ENCODE results near the gene PRLH.

Gene PRLH

DNA sequence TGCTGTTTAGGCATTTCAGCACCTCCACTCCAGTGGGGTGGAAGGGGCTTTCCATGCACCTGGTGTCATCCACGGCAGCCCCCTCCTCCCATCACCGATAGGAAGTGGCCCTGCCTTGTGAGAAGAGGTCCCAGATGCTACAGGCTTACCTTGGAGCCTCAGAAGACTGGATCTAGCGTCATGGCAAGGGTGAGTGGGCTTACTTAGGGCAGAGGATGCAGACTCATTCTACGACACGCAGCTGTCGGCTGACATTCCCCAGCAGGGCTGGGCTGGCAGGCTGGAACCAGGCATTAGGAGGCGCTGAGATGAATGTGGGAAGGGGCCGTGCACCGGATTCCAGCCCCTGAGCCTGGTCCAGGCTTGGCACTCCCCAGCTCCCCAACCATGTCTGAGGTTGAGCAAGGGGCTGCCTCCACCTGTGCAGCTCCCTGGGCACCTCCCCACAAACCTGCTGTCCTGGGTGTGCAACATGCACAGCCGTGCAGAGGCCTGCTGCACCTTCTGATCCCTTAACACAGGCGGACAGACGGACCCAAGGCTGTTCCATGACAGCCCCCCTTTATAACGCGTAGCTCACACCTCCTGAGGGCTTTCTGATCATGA, 1.7 kb upstream of the PRLH start:
- DNase-seq (ENCODE audit: low read depth in 1 of 2, low spot score in 1 of 2) = no peak

DNA sequence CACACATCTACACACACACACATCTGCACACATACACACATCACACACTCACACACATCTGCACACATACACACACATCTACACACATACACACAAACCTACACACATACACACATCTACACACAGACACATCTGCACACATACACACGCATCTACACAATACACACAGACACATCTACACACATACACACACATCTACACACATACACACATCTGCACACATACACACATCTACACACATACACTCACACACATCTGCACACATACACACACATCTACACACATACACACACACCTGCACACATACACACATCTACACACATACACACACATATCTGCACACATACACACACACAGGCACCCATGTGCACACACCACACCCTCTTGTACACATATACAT, 400 bp upstream of the PRLH start:
- no peak for DNase-seq (ENCODE audit: low read depth in 1 of 2, low spot score in 1 of 2)

- no peak for DNase-seq (ENCODE audit: low read depth in 1 of 2, low spot score in 1 of 2)
Measured at GRCh38 chr2:237567276-237568029, 1.1 kb downstream of the PRLH start.

DNA sequence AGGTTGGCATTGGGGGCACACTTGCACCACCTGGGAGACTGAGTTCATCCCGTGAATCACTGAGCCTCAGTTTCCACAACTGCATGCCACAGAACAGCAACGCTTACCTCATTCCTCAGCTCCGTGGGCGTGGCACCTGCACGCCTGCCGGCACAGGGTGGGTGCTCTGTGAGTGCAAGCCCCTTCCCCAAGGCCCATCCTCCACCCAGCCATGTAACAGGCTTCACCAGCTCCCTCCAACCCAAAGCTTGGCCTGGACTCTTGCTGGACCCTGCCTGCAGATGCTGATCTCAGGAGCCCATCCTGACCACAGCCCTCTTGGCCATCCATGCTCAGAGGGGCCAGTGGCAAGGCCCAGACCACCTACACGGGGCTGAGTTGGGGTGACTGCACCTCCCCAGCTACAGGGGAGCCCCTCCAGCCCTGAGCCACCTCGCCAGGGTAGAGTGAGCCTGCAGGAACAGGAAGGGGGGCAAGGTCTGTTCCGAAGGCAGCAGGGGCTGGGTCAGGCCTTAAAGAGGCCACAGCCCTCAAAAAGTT, 1.8 kb downstream of the PRLH start:
- no peak for DNase-seq (ENCODE audit: low read depth in 1 of 2, low spot score in 1 of 2)

GRCh38 chr2:237569041-237569440, 2.7 kb downstream of the PRLH start:
- no peak for DNase-seq (ENCODE audit: low read depth in 1 of 2, low spot score in 1 of 2)

GRCh38 chr2:237569896-237570295, 3.5 kb downstream of the PRLH start:
- no peak for DNase-seq (ENCODE audit: low read depth in 1 of 2, low spot score in 1 of 2)

GRCh38 chr2:237570776-237571335, 4.5 kb downstream of the PRLH start:
- DNase-seq (ENCODE audit: low read depth in 1 of 2, low spot score in 1 of 2) = no peak

DNA sequence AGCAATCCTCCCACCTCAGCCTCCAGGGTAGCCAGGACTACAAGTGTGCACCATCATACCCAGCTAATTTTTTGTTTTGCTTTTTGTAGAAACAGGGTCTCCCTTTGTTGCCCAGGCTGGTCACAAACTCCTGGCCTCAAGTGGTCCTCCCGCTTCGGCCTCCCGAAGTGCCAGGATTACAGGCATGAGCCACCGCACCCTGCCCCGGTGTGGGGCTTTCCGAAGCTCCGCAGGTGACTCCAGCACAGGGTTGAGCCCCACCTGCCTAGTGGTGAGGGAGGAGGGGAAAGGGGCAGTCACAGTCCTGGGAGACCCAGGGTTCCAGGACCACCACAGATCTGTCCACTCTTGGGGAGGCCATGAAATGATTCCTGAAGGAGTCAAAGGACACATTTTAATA, 5.2 kb downstream of the PRLH start:
- no peak for DNase-seq (ENCODE audit: low read depth in 1 of 2, low spot score in 1 of 2)

DNA sequence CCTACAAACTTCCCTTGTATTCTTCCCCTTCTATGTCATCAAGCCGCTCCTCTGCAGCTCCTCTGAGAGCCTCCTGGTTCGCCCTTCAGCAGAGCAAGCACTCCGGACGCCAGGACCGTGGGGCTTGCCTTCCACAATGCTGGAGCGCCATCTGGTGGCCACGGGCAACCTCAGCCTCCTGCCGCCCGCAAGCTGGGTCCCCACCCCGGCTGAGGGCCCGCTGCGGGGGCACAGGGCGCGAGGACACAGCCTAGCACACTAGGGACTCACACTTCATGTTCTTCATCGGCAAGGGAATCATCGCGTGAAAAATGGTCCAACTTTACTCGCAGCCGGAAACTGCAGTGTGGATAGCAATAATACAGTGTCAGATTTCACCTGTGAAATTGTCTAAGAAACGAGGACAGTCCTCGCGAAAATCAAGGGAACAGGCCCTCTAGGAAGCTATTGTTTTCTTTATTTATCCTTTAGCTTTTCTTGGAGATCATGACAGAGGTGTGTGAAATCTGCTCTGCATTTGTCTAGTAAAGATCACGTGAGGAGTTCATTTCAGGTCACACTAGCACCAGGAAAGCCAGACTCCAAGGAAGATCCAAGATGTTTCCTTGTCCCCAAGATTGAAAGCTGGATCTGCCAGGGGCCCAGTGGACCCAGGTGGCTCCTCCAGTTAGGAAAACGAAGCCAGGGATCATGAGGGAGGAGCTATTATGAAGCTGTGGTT, 5.8 kb downstream of the PRLH start:
- DNase-seq (ENCODE audit: low read depth in 1 of 2, low spot score in 1 of 2) = peak; percentile 71 to 86

GRCh38 chr2:237572742-237573101, 6.3 kb downstream of the PRLH start:
- no peak for DNase-seq (ENCODE audit: low read depth in 1 of 2, low spot score in 1 of 2)

DNA sequence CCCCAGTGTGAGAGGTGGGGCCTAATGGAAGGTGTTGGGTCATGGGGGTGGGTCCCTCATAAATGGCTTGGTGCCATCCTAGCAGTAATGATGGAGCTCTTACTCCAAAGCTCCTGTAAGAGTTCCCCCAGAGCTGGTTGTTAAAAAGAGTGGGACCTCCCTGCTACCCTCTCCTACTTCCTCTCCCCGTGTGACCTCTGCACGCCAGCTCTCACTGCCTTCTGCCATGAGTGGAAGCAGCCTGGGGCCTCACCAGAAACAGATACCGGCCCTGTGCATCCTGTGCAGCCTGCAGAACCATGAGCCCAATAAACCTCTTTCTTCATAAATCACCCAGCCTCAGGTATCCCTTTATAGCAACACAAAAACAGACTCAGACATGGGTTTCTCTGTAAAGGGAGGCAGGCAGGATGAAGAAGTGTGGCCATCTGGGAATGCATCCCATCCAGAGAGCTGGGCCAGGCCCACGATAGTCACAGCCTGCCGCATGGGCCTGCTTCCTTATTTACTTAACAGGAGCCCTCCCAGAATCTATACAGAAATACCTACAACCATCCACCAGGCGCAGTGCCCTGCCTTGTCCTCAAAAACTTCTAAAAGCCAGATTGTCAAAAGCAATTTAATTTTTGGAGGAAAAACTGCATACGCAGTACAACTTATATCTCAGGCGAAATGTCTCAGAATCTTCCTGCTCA, 7.5 kb downstream of the PRLH start:
- no peak for DNase-seq (ENCODE audit: low read depth in 1 of 2, low spot score in 1 of 2)

DNA sequence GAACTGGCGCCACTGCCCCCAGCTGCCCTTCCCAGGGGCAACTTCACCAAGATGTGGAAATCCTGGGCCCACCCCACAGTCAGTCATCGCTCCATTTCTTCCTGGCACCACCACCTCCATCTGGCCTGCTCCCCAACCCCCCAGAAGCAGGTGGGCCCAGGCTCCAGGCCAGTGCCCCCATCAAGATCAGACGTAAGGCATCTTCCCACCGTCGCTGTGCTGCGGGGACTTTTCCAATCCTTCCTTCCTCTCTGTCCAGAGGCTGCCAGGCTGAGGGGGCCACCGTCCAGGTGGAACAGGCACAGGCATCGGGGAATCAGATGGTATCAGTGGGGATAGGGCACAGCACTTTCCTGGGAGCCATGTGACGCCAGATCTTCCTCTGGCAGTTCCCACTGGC, 8.1 kb downstream of the PRLH start:
- no peak for DNase-seq (ENCODE audit: low read depth in 1 of 2, low spot score in 1 of 2)

GRCh38 chr2:237574894-237575868, 8.8 kb downstream of the PRLH start:
- DNase-seq (ENCODE audit: low read depth in 1 of 2, low spot score in 1 of 2) = no peak

DNA sequence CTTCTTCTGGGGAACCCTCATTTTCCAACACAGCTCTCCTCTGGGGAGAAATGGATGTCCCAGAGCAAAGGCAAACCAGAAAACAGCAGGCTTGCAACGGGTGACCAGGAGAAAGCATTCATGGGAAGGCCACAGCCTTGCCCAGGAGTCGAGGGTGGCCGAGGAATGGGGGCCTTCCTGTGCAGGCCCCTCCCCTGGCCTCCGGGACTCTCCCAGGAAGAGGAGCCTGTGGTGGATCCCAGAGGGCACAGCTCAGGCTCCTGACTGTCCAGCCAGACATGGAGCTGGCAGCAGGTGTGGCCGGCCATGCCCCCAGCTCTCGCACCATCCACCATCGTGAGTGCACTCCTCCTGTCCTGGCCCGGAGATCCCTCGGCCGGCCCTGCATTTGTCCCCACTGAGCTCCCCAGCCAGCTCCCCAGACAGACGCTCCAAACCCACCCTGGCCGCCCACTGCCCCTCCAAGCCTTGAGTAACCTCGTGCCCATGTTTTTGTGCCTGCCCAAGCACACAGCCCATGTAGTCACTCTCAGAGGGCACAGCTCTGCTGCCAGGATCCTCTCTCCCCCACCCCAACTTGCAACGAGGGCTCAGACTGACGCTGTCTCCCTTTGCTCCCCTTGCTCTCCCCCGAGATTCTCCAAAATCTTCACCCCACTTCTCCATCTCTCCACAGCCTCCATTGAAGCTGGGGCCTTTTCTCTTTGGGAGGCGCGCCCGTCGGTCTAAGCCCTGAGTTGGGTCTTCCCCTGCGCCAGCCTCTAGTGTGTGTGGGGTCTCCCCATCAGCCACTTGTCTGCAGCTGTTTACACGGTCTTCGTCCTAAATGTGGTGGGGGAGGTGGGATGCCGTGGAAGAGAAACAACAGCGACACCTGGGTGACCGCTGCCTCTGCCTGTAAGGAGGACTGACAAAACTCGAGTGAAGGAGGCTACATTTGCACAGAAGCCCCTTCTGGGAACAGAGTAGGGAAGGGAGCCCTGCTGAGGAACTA, 9.8 kb downstream of the PRLH start:
- DNase-seq (ENCODE audit: low read depth in 1 of 2, low spot score in 1 of 2) = no peak

DNA sequence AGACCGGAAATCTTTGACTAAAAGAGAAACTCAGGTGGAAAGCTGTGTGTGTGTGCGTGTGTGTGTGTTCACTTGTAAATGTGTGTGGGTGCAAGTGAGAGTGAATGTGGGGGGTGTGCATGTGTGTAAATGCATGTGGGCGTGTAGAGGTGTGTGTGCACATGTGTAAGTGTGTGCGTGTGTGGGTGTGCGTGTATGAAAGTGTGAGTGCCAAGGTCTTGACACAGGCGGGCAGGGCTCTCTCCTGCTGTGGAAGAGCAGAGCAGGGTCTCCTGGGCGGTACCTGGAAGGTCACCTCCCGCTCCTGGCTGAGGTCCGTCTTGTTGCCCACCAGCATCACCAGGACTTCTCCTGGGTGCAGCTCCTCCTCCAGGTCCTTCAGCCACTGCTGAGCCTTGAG, 10.6 kb downstream of the PRLH start:
- no peak for DNase-seq (ENCODE audit: low read depth in 1 of 2, low spot score in 1 of 2)

DNA sequence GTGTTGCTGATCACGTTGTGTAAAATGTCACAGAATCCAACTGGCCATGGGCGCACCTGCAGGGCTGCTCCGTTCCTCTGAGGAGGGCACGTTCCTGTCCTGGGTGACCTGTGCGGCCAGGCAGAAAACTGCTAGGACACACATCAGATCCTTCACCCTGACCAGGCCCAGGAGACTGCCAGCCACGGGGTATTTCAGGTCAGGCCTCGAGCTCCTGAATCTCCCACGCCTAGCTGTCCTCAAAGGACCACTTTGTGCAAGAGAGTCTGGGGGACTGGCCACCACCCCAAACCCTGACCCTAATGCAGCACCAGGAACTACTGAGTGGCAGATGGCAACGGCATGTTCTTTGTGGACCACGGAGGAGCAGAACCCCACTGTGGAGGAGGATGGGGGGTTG, 11.1 kb downstream of the PRLH start:
- no peak for DNase-seq (ENCODE audit: low read depth in 1 of 2, low spot score in 1 of 2)

GRCh38 chr2:237577956-237578870, 11.8 kb downstream of the PRLH start:
- DNase-seq (ENCODE audit: low read depth in 1 of 2, low spot score in 1 of 2) = no peak

DNA sequence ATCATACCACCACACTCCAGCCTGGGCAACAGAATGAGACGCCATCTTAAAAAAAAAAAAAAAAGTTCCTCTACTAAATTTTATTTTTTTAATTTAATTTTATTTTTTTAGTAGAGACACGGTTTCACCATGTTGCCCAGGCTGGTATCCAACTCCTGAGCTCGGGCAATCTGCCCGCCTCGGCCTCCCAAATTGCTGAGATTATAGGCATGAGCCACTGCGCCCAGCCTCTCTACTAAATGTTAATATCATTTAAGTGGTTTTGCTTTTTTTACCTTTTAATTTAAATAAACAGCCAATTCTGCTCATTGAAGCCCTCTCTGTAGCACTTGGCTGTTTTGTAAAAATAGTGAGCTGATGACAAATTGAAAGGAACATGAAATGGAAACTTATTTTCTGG, 15.0 kb downstream of the PRLH start:
- DNase-seq (ENCODE audit: low read depth in 1 of 2, low spot score in 1 of 2) = no peak

Data from stimulated activated CD4-positive, alpha-beta T cell treated with anti-CD3 and anti-CD28 coated beads, Interleukin-15, amount 100 ng/mL, for 1 hour (primary cell).